GM21423 (cell line): ENCODE results near the gene MAST4.
A peak's percentile ranks its signal among the peaks of the same experiment; 100 is the strongest.
"Not testable (repeated sequence)": the region's sequence is repeated elsewhere in the genome, so short reads cannot be mapped to it uniquely, and the experiment has no call there.

Source experiments
- ATAC-seq: cut with Tn5 transposase; IDR thresholded peaks from one replicate; pipeline ENCODE4 v1.9.1; 2021; ENCODE audit warnings: mild to moderate bottlenecking, moderate library complexity; ENCODE audit not compliant: unreplicated experiment

The MAST4 gene

DNA sequence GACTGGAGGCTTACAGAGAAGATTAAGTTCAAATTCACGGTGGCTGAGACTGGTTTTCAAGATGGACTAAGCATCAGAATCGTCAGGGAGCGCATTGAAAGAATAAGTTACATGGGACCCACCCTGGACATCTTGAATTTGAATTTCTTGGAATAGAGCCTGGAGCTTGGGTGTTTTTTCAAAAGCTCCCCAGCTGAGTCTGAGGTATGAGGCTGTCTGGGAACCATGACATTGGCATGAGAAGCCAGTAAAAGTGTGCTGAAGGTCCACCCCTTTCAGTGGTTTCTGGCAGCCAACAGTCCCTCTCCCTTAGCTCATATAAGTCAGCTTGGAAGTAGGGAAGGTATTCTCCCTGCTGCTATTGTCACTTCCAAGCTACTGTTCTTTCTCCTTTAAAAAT is 97.8 kb downstream of the MAST4 start:
- no peak for ATAC-seq

DNA sequence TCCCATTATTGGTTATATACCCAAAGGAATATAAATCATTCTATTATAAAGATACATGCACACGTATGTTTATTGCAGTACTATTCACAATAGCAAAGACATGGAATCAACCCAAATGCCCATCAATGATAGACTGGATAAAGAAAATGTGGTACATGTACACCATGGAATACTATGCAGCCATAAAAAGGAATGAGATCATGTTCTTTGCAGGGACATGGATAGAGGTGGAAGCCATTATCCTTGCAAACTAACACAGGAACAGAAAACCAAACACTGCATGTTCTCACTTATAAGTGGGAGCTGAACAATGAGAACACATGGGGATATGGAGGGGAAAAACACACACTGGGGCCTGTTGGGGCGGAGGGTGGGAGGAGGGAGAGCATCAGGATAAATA is 99.6 kb downstream of the MAST4 start:
- not testable (repeated sequence) for ATAC-seq

DNA sequence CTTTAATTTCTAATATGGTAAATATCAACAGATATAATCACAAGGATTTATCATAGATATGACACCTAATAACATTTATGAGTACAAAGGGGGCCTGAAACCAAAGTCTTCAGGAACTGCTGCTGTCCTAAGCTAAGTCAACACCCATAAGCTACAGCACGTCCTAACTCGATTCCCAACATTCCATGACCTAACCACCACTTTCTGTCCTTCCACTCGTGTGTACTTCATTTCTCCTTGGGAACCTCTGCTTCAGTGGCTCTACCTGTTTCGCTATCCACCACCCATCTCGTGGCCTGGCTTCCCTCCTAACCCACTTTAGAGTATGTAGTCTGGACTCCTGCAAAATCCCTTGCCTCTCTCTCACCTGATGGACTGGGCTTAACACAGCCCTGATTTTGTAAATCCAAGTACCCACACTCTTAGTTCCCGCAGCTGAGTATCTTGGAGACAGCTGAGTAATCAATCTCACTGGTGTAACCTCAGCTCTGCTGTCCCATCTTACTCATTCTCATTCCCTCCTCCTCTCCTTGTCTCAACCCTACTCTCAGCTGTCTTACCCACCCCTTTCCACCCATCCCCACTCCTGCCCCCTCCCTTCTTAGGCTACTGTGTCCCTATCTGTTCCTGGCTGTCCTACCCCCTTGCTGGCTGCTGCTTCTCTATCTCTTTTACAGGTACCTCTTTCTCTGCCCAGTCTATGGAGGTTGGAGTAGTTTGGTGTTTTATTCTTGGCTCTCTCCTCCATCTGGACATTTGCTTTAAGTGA is 101.8 kb downstream of the MAST4 start:
- no peak for ATAC-seq

DNA sequence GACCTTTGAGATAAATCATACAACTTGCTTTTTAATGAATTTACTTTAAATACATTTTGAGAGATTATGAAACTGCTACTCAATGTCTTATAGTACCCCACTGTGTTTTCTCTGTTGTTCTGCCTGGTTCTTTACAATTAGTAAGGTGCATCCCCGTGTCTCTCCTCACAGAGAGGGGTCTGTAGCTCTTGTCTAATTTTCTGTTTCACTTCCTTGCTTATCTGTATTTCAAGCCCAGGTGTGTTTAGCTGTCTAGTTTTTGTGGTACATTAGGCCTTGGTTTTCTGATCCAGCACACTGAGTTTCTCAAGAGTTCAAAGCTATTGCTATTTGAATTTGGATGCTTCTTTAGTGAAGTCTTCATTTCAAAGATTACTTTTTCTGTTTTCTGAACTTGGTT is 105.1 kb downstream of the MAST4 start:
- peak; percentile 81 for ATAC-seq

DNA sequence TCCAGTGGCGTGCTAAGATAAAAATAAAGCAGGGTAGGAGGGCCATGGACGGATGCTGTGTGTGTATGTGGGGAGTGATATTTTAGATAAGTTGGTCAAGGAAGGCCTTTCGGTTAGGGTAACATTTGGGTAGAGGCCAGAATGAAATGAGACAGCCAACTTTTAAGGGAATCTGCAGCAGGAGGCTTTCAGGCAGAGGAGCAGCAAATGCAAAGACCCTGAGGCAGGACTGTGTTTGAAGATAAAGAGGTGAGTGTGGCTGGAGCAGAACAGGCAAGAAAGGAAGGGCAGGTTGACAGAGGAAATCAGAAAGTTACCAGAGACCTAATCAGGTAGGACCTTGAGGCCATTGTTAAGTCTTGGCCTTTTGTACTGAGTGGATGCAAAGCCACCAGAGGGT is 106.2 kb downstream of the MAST4 start:
- no peak for ATAC-seq

DNA sequence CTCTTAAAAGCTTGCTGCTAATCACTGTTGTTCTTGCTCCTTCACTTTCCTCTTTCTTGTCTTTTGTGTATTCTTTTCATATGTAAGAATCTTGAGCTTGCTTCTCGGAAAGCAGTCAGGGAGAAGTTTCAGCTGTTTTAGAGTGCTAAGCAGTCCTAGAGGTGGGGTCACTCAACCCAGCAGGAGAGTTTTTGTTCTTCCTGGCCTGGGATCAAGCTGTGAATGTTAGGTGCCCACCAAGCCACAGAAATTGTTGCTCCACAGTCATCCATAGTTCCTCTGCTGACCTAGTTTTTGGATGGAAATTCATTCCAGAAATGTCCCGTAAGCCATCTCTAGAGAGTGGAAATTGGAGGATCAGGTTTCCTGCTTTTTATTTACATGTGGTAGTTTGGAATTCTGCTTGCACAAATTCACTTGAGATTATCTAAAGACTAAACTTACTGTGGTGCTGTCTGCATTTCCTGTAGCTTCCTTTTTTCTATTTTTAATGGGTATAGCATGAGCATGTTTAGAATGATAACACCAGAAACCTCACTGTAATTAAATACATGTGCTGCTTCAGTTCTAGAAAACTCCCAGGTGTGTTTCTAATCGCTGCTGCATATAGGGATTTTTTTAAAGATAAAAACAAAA is 108.7 kb downstream of the MAST4 start:
- no peak for ATAC-seq

DNA sequence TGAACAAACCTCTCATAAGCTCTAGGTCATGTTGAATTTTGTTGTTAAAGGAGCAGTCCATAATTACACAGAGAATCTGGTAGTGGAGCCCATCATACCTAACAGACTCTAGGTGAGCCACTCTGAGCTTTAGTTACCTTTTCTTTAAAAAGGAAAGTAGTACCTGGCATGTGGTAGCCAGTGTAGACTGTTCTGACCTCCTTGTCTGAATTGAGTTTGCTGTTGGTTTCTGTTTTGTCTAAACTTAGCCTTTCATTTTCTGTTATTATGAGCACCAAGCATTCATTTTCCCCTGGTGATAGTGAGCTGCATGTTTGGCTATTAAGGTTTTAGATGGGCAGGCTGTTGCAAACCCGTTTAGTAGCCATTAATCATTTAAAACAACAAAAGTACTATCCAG is 112.2 kb downstream of the MAST4 start:
- no peak for ATAC-seq

DNA sequence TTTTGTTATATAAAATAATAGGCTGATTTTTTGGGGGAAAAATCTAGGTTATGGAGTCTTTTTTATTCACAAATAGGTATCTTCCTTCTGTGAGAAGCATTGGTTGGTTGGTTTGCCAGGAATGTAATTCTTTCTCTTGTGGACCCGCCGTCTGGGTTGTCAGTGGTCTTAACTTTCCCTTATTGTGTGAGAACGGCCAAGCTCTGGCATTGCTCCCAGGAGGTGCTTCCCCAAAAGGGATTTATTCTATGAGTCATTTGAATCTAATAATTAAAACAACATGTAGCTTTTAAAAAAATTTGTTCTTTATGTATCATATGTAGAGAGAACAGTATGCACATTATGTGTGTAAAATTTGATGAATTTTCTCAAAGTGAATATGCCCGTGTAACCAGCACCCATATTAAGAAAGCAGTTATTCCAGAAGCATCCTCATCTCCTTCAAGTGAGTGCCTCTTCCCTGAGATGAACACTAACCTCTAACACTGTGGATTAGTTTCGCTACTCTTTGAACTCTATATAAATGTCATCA is 114.4 kb downstream of the MAST4 start:
- ATAC-seq = no peak

DNA sequence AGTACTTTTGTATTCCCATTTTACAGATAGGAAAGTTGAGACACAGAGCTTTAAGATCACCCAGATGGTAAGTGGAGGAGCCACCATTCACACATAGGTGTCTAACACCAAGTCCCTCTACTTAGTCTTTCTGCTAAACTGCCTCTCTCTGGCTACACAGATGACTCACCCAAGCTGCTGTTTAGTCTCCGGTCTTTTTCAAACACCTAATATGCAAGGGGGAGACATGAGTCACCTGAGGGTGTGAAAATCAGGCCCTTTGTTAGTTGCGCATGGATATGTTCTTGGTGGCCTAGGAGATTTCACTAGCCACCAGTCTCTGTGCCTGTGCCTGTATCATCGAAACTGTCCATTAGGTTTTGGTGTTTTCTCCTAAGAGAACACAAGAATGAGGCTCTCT is 117.8 kb downstream of the MAST4 start:
- ATAC-seq = no peak

DNA sequence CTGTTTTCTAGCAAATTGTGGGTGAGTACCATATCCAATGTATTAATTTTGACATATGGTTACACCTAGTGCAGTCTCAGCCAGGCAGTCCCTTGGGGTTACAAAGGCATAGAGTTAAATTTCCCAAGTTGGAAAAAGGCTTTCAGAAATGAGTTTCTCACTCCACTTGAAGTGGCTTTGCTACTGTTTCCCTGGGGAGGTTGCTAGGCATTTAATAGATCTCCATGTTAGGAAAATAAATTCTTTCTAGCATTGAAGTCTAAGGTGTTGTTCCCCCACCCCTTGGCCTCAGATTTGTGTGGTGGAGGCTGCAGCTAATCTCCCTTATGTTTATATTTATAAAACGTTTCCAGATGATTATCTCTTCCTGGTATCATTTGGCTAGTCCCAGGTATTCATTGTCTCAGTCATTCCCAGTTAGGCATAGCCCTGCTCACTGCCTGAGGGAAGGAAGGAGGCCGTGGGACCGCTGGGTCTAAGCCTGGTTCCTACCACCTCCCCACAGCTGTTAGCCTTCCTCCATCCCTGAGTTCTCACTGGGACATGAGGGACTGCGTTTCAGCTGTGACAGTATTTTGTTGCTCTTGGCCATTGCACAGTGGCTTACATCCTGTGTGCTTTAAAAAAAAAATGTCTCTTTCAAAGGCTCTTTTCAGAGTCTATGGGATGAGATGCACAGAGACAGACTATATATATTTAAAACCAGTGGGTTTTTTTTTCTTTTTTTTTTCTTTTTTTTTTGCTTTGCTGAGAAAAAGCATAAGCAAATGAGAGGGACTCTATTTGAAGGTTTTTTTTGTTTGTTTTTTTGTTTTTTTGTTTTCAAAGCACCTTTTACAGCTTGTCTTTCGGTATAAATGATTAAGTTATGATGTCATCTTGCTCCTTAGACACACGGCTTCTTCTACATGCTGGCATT is 121.5 kb downstream of the MAST4 start:
- ATAC-seq = no peak

DNA sequence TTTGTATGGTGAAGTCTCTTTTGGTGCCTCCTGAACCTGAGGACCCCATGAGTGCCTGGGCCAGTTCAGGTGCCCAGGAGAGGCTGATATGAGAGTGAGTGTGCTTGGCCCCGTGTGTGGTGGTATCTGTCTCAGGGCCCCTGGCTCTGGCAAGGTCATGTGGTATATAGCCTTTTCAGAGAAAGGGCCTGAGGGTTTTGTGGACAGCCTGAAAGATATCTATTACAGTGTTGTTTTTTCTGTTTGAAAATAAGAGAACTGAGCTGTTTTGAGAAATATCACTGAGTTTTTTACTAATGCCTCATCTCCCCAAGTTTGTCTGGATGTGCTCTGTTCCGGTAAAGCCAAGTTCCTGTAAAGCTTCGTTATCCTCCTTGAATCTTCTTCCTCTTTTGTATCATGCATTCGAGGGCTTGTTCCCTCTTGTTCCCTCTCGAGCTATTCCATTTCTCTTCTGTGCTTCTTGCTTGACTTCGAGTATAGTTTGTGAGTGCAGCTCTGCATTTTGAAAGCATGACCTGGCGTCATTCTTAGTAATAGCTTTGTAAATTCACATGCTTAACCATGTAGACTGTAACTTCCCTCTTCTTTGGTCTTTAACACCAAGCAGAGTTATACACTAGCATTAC is 122.3 kb downstream of the MAST4 start:
- no peak for ATAC-seq

DNA sequence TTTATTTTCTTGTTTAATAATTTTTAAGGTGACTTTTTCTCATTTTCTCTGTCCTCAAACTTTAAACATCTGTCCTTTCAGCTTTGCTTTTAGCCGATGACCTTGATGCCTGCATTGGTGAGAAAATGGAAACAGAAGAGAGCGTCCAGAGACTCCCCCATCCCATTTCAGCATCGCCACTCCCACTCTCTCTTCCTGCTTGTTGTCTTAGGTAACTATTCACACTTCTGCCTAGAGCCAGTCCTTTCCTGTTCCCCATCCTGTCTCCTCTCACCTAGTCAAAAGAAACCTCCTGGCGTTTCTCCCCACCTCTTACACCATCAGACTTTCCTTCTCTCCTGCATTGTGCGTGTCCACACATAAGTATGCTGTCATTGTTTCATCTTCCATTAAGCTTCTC is 124.6 kb downstream of the MAST4 start:
- no peak for ATAC-seq

DNA sequence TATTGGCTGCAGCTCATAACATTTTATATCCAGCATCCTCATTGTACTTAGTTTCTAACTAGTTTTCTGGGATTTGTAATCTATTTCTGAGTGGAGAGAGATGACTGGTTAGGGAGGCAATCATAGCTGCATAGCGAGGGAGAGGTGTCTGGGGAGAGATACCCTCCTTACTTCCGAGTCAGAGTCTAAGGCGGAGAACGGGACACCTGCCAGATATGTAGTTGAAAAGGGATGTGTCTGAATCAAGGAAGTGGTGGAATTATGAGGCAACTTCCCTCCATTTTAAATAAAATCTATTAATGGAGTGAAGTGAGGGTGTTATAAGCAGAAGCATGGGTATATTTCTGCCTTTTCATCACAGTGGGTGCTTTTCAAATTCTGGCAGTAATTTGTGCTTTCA is 126.5 kb downstream of the MAST4 start:
- ATAC-seq = no peak

DNA sequence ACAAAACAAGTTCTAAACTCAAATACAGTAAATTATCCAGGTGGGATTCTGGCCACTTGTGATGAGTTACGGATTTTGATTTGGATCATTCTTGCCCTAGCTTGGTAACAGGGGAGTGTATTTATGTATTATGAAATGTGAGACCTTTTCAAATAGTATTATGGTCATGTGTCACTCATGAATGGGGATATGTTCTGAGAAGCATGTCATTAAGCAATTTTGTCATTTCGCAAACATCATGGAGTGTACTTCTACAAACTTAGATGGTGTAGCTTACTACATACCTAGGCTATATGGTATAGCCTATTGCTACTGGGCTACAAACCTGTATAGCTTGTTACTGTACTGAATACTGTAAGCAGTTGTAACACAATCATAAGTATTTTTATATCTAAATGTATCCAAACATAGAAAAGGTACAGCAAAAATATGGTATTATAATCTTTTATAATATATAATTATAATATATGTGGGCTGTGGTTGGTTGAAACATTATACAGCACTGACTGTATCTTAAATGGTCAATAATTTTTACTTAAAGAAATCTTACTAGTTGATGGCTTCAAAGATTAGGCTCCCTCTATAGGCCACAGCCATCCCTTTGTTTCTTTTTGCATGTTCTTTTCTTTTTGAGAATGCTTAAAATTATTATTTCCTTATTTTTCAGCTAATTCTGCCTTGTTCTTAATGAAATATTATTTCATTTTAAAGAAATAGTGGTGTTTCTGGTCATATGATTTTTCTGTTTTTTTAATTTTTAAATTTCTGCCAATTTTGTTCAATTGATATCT is 128.4 kb downstream of the MAST4 start:
- no peak for ATAC-seq

DNA sequence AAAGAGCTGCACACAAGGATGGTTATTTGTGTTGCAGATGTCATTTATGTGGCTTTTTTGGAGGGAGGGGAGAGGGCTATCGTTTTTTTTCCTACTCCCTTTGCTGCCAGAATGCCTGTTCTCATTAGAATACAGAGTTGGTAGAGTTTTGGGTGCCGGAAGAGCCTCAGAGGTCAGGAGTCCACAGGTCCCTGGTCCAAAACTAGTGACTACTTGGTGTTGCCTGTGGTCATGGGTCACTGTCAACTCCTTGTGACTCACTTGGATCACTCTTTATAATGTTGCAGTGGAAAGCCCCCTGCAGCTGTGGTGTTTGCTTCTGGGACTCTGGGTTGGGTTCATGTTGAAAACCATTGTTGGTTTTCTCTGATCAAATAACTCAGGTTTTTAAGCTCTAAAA is 131.4 kb downstream of the MAST4 start:
- no peak for ATAC-seq

DNA sequence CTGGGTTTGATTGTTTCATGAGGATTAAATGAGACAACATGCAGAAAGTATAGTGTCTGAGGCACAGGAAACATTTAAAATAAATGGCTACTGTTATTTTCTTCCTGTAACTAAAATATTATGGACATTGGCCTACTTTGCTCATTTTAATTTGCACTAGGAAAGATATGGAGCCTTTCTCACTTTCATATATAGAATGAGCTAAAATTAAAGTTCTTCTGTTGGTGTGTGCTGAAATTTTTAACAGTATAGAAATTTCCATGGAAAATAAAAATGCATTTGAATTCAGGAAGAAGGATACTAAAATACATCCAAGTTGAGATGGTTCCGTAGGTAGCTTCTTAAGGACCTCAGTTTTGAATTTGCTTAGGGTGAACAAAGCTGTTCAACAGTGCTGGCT is 131.9 kb downstream of the MAST4 start:
- no peak for ATAC-seq

DNA sequence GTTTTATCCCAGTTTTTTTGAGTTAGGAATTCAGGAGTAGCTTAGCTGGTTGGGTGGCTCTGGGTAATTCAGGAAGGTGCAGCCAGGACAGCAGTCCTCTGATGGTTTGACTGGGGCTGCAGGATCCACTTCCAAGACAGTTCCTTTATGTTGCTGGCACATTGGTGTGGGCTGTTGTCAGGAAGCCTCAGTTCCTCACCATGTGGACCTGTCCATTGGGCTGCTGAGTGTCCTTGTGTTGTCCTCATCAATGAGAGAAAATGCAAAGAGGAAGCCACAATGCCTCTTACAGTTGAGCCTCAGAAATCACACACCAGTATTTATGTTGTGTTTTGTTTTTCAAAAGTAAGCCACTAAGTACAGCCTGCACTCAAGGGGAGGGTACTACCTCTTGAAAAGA is 140.9 kb downstream of the MAST4 start:
- ATAC-seq = no peak

DNA sequence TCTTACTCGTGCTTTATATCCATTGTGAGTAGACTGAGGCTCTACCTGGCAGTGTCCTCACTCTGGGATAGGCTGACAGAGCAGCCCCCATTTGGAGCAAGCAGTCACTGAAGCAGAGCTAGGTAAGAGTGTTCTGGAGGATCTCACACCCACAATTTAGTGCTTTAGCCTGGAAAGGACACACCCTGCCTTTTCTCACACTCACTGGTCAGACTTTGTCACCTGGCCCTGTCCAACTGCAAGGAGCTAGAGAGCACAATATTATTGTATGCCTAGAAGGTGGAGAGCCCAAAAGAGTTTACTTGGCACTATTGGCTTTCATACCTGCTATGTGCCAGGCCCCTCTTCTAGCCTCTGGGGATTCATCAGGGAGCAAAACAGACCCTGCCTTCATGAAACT is 141.9 kb downstream of the MAST4 start:
- ATAC-seq = no peak

DNA sequence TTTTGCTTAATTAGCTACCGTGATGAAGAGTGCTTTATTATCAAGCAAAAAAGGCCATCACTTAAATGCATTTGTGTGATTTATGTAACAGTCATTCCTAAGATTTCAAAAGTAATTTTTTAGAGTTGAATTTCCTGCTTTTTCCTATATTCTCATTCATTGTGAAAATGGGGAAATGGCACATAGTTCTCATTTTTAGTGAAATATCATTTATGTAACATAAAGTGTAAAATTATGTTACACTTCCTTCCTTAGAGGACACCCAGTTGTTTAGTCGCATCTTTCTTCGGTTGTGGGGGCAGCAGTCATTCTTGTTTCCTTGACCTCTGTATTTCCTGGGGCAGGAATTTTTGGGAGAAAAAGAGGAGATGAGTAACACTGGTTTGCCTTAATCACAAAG is 142.8 kb downstream of the MAST4 start:
- ATAC-seq = no peak

DNA sequence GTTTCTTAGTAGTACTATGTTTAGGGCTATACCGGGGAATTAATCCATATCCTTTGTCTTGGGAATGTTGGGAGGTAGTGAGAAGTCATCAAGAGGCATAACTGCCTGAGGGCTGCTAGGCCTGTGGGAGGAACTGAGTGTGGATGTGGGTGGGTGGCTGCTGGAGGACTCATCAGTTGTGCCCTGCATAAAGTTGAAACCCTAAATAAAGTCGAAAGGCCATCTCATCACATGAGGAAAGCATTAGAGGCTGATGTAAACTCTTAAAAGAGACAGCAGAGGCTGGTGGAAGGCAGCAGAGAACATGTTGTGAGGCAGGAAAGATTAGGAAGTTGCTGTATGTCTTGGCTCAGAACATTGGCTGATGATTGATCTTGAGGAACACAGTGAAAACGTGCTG is 143.8 kb downstream of the MAST4 start:
- ATAC-seq = no peak
